ENCODE results near the gene CUL4A.

Gene CUL4A

GRCh38 chr13:113172419-113172926 is 36.9 kb upstream of the CUL4A start:
- Histone ChIP-seq H2BK12ac (ENCODE audit: low read length) (no peak overlapping the region), H3K23ac (ENCODE audit: low read depth, low read length, poor library complexity) (no peak overlapping the region), H2AK5ac (ENCODE audit: low read depth, low read length) (no peak overlapping the region), H3K36me3 (replicated peaks in 1 of 2; ENCODE audit: control insufficient read depth in 2 of 2, insufficient read depth in 2 of 2, low read length in 2 of 2) (peaks cover 24 to 86% of the 10 kb centered on the region in 2 donors), H2BK15ac (ENCODE audit: low read length) (no peak overlapping the region), H3K4me3 (ENCODE audit: low read length in 2 of 2) (no peak overlapping the region), H2AFZ (ENCODE audit: low read length) (no peak overlapping the region), H4K8ac (ENCODE audit: low read depth, low read length) (no peak overlapping the region), H3K79me1 (ENCODE audit: low read depth, low read length) (no peaks in the 10 kb centered on the region), H3K27me3 (ENCODE audit: control insufficient read depth in 3 of 3, insufficient read depth in 3 of 3, low read depth in 1 of 3, low read length in 3 of 3) (no peaks in the 10 kb centered on the region), H3K9me3 (replicated peaks in 1 of 2; ENCODE audit: control insufficient read depth in 2 of 2, insufficient read depth in 1 of 2, low read depth in 1 of 2, low read length in 2 of 2) (peaks cover 0 to 6% of the 10 kb centered on the region in 2 donors), H4K91ac (ENCODE audit: low read depth, low read length, poor library complexity) (no peak overlapping the region), H2BK120ac (ENCODE audit: low read depth, low read length) (no peak overlapping the region), H3K14ac (ENCODE audit: low read length) (no peak overlapping the region), H3K18ac (ENCODE audit: low read length) (no peak overlapping the region), H3K4me2 (ENCODE audit: insufficient read depth, low read length, poor library complexity, severe bottlenecking) (no peak overlapping the region), H3K27ac (replicated peaks; ENCODE audit: low read length) (no peak overlapping the region), H3K9ac (ENCODE audit: low read depth, low read length, poor library complexity) (no peak overlapping the region), H3K4ac (ENCODE audit: low read length) (no peak overlapping the region), H2BK5ac (ENCODE audit: low read length) (no peak overlapping the region), H3K4me1 (ENCODE audit: control insufficient read depth in 2 of 2, insufficient read depth in 1 of 2, low read depth in 1 of 2, low read length in 2 of 2) (peaks cover 0 to 2% of the 10 kb centered on the region in 2 donors)
- no peak for DNase-seq (ENCODE audit: low spot score)
- no CpG with 5 or more reads among the region's 13 CpGs for WGBS, 2 donors (ENCODE audit: extremely low coverage in 2 of 2, insufficient read length in 2 of 2, insufficient replicate concordance in 1 of 2)

- Histone ChIP-seq H3K23ac (ENCODE audit: low read depth, low read length, poor library complexity) (peak overlapping the region; percentile 39), H2BK5ac (ENCODE audit: low read length) (no peak overlapping the region), H2BK120ac (ENCODE audit: low read depth, low read length) (no peak overlapping the region), H2AFZ (ENCODE audit: low read length) (no peak overlapping the region), H2BK15ac (ENCODE audit: low read length) (no peak overlapping the region), H3K14ac (ENCODE audit: low read length) (no peak overlapping the region), H3K4me3 (ENCODE audit: low read length in 2 of 2) (no peak overlapping the region), H3K36me3 (replicated peaks in 1 of 2; ENCODE audit: control insufficient read depth in 2 of 2, insufficient read depth in 2 of 2, low read length in 2 of 2) (peaks cover 30 to 95% of the 10 kb centered on the region in 2 donors), H4K8ac (ENCODE audit: low read depth, low read length) (no peak overlapping the region), H3K4ac (ENCODE audit: low read length) (no peak overlapping the region), H3K4me2 (ENCODE audit: insufficient read depth, low read length, poor library complexity, severe bottlenecking) (no peak overlapping the region), H3K9me3 (replicated peaks in 1 of 2; ENCODE audit: control insufficient read depth in 2 of 2, insufficient read depth in 1 of 2, low read depth in 1 of 2, low read length in 2 of 2) (no peaks in the 10 kb centered on the region), H3K79me1 (ENCODE audit: low read depth, low read length) (no peaks in the 10 kb centered on the region), H4K91ac (ENCODE audit: low read depth, low read length, poor library complexity) (no peak overlapping the region), H3K4me1 (ENCODE audit: control insufficient read depth in 2 of 2, insufficient read depth in 1 of 2, low read depth in 1 of 2, low read length in 2 of 2) (peaks cover 8 to 18% of the 10 kb centered on the region in 2 donors), H3K27me3 (ENCODE audit: control insufficient read depth in 3 of 3, insufficient read depth in 3 of 3, low read depth in 1 of 3, low read length in 3 of 3) (no peaks in the 10 kb centered on the region), H2BK12ac (ENCODE audit: low read length) (no peak overlapping the region), H3K27ac (replicated peaks; ENCODE audit: low read length) (no peak overlapping the region), H3K9ac (ENCODE audit: low read depth, low read length, poor library complexity) (no peak overlapping the region), H3K18ac (ENCODE audit: low read length) (no peak overlapping the region), H2AK5ac (ENCODE audit: low read depth, low read length) (no peak overlapping the region)
- no peak for DNase-seq (ENCODE audit: low spot score)
- WGBS, 2 donors (ENCODE audit: extremely low coverage in 2 of 2, insufficient read length in 2 of 2, insufficient replicate concordance in 1 of 2) = no CpG with 5 or more reads among the region's 5 CpGs
Observed at GRCh38 chr13:113176280-113176679, 33.1 kb upstream of the CUL4A start.

- DNase-seq (ENCODE audit: low spot score) = no peak
- H2AK5ac ChIP-seq (ENCODE audit: low read depth, low read length) = no peak overlapping the region
- peaks cover 27 to 95% of the 10 kb centered on the region in 2 donors for H3K36me3 ChIP-seq (replicated peaks in 1 of 2; ENCODE audit: control insufficient read depth in 2 of 2, insufficient read depth in 2 of 2, low read length in 2 of 2)
- WGBS, 2 donors (ENCODE audit: extremely low coverage in 2 of 2, insufficient read length in 2 of 2, insufficient replicate concordance in 1 of 2) = no CpG with 5 or more reads among the region's 14 CpGs
- no peak overlapping the region for H4K8ac ChIP-seq (ENCODE audit: low read depth, low read length)
- H3K18ac ChIP-seq (ENCODE audit: low read length) = no peak overlapping the region
- H3K4me2 ChIP-seq (ENCODE audit: insufficient read depth, low read length, poor library complexity, severe bottlenecking) = no peak overlapping the region
- H3K9ac ChIP-seq (ENCODE audit: low read depth, low read length, poor library complexity) = no peak overlapping the region
- no peaks in the 10 kb centered on the region for H3K9me3 ChIP-seq (replicated peaks in 1 of 2; ENCODE audit: control insufficient read depth in 2 of 2, insufficient read depth in 1 of 2, low read depth in 1 of 2, low read length in 2 of 2)
- no peaks in the 10 kb centered on the region for H3K79me1 ChIP-seq (ENCODE audit: low read depth, low read length)
- no peak overlapping the region for H4K91ac ChIP-seq (ENCODE audit: low read depth, low read length, poor library complexity)
- H3K27ac ChIP-seq (replicated peaks; ENCODE audit: low read length) = no peak overlapping the region
- H3K27me3 ChIP-seq (ENCODE audit: control insufficient read depth in 3 of 3, insufficient read depth in 3 of 3, low read depth in 1 of 3, low read length in 3 of 3) = no peaks in the 10 kb centered on the region
- no peak overlapping the region for H2BK15ac ChIP-seq (ENCODE audit: low read length)
- H2BK120ac ChIP-seq (ENCODE audit: low read depth, low read length) = no peak overlapping the region
- no peak overlapping the region for H3K4ac ChIP-seq (ENCODE audit: low read length)
- H2BK5ac ChIP-seq (ENCODE audit: low read length) = no peak overlapping the region
- no peak overlapping the region for H2BK12ac ChIP-seq (ENCODE audit: low read length)
- H2AFZ ChIP-seq (ENCODE audit: low read length) = no peak overlapping the region
- H3K4me3 ChIP-seq (ENCODE audit: low read length in 2 of 2) = no peak overlapping the region
- no peak overlapping the region for H3K14ac ChIP-seq (ENCODE audit: low read length)
- H3K4me1 ChIP-seq (ENCODE audit: control insufficient read depth in 2 of 2, insufficient read depth in 1 of 2, low read depth in 1 of 2, low read length in 2 of 2) = peaks cover 8 to 18% of the 10 kb centered on the region in 2 donors
- H3K23ac ChIP-seq (ENCODE audit: low read depth, low read length, poor library complexity) = peak overlapping the region; percentile 31
Observed at GRCh38 chr13:113176822-113177221, 32.6 kb upstream of the CUL4A start.

- no peak overlapping the region for H3K4me2 ChIP-seq (ENCODE audit: insufficient read depth, low read length, poor library complexity, severe bottlenecking)
- no peak overlapping the region for H2BK5ac ChIP-seq (ENCODE audit: low read length)
- WGBS, 2 donors (ENCODE audit: extremely low coverage in 2 of 2, insufficient read length in 2 of 2, insufficient replicate concordance in 1 of 2) = no CpG with 5 or more reads among the region's 25 CpGs
- H3K9me3 ChIP-seq (replicated peaks in 1 of 2; ENCODE audit: control insufficient read depth in 2 of 2, insufficient read depth in 1 of 2, low read depth in 1 of 2, low read length in 2 of 2) = no peaks in the 10 kb centered on the region
- no peak overlapping the region for H3K4ac ChIP-seq (ENCODE audit: low read length)
- peak overlapping the region; percentile 58 for H4K91ac ChIP-seq (ENCODE audit: low read depth, low read length, poor library complexity)
- H3K4me1 ChIP-seq (ENCODE audit: control insufficient read depth in 2 of 2, insufficient read depth in 1 of 2, low read depth in 1 of 2, low read length in 2 of 2) = peaks cover 8 to 18% of the 10 kb centered on the region in 2 donors
- DNase-seq (ENCODE audit: low spot score) = no peak
- H3K36me3 ChIP-seq (replicated peaks in 1 of 2; ENCODE audit: control insufficient read depth in 2 of 2, insufficient read depth in 2 of 2, low read length in 2 of 2) = peaks cover 21 to 94% of the 10 kb centered on the region in 2 donors
- no peak overlapping the region for H2AFZ ChIP-seq (ENCODE audit: low read length)
- H3K14ac ChIP-seq (ENCODE audit: low read length) = no peak overlapping the region
- H2AK5ac ChIP-seq (ENCODE audit: low read depth, low read length) = no peak overlapping the region
- peak overlapping the region; percentile 14 for H3K27ac ChIP-seq (replicated peaks; ENCODE audit: low read length)
- H3K27me3 ChIP-seq (ENCODE audit: control insufficient read depth in 3 of 3, insufficient read depth in 3 of 3, low read depth in 1 of 3, low read length in 3 of 3) = no peaks in the 10 kb centered on the region
- H2BK15ac ChIP-seq (ENCODE audit: low read length) = no peak overlapping the region
- H3K9ac ChIP-seq (ENCODE audit: low read depth, low read length, poor library complexity) = no peak overlapping the region
- no peak overlapping the region for H3K23ac ChIP-seq (ENCODE audit: low read depth, low read length, poor library complexity)
- H4K8ac ChIP-seq (ENCODE audit: low read depth, low read length) = no peak overlapping the region
- H2BK12ac ChIP-seq (ENCODE audit: low read length) = no peak overlapping the region
- no peak overlapping the region for H3K18ac ChIP-seq (ENCODE audit: low read length)
- H2BK120ac ChIP-seq (ENCODE audit: low read depth, low read length) = no peak overlapping the region
- H3K79me1 ChIP-seq (ENCODE audit: low read depth, low read length) = no peaks in the 10 kb centered on the region
- no peak overlapping the region for H3K4me3 ChIP-seq (ENCODE audit: low read length in 2 of 2)
Observed at GRCh38 chr13:113178070-113178895, 31.1 kb upstream of the CUL4A start.
